ENCODE measurements around the gene CGB5. TPM values are rescaled to one million over a fixed set of nuclear protein-coding genes. Genes with fewer than 3 reads are reported as not detected.
A peak's percentile ranks its signal among the peaks of the same experiment; 100 is the strongest.
"Not testable (repeated sequence)": the region's sequence is repeated elsewhere in the genome, so short reads cannot be mapped to it uniquely, and the experiment has no call there.

The CGB5 gene
- not detected for total RNA-seq
- long read RNA-seq: 0 reads

DNA sequence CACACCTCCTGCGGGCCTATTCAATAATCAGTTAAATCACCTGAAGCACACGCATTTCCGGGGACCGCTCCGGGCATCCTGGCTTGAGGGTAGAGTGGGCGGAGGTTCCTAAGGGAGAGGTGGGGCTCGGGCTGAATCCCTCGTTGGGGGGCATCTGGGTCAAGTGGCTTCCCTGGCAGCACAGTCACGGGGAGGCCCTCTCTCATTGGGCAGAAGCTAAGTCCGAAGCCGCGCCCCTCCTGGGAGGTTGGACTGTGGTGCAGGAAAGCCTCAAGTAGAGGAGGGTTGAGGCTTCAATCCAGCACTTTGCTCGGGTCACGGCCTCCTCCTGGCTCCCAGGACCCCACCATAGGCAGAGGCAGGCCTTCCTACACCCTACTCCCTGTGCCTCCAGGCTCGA, at the start of gene CGB5:
TSS of gene CGB5 (plus strand) at position 301 of the 400 bp plus-strand sequence. CDS start 362 bp downstream, outside the sequence.
- ATAC-seq; intact Hi-C loops (cut with DNase I); DNase-seq (ENCODE audit: missing footprints): not testable (repeated sequence)

DNA sequence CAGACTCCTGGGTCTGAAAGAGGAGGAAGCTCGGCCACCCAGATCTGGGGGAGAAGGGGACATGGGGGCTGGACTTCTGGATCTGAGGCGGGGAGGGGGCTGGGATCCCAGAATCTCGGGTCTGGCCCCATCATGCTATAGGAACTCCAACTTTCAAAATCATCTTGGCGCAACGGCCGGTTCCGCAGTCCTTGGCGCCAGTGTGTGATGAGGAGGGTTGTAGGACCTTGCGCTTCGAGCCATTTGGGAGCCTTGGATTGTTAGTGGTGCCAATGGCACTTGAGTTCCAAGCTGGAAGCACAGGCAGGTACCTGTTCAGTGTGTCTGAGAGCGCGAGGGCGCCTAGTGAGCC, 49.6 kb upstream of the CGB5 start:
- intact Hi-C loops (cut with DNase I): no loop called here
- no peak for ATAC-seq
- no peak for DNase-seq (ENCODE audit: missing footprints)

DNA sequence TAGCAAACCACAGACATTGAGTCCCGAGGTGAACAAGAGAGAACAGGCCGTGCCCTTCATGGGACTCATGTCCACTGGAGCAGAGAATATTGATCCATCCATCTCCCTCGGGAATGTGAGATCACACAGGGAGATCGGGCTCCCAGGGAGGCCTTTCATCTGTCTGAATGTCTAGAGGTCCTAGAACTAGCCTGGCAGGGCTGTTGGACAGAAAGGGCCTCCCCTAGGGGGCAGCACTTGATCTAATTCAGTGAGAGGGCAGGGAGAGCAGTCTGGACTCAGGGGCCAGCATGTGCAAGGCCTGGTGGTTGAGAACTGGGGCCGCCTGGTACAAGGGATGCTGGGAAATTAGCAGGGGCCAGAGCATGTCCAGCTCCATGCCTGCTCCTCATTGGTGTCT, 45.7 kb upstream of the CGB5 start:
- no peak for ATAC-seq
- intact Hi-C loops (cut with DNase I): no loop called here
- no peak for DNase-seq (ENCODE audit: missing footprints)

DNA sequence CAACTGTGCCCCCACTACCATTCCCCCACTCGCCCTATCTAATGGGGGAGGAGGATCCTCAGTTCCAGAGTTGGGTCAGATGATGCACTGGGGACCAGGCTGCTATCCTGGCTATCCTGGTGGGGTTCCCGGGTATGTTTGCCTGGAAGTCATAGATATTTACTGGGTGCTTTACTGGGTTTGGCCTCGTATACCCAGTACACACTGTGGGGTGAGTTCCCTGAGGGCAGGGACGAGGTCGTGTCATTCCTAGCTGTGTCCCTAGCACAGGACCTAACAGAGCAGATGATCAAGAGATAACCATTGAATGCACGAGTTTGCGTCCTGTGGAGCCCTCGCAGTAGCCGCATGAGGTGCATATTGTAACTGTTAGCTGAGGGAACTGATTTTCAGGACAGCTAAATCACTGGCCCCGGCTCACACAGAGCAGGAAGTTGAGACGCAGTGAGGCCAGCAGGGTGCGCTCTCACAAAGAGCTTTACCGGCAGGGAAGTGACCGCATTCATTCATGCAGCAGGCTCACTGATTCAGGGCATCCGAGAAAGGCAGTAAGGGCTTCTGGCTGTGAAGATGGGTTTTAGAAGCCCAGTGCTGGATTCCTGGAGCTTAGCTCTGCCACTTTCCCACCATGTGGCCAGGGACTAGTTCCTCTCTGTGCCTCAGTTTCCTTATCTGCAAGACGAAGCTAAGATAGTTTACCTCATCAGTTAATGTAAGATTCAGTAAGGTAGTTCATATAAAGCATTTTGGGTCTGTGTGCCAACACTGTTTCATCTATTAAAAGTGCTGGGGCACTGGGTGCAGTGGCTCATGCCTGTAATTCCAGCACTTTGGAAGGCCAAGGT, 43.9 kb upstream of the CGB5 start:
- intact Hi-C loops (cut with DNase I): no loop called here
- DNase-seq (ENCODE audit: missing footprints) (no peak), ATAC-seq (peak; percentile 54)

DNA sequence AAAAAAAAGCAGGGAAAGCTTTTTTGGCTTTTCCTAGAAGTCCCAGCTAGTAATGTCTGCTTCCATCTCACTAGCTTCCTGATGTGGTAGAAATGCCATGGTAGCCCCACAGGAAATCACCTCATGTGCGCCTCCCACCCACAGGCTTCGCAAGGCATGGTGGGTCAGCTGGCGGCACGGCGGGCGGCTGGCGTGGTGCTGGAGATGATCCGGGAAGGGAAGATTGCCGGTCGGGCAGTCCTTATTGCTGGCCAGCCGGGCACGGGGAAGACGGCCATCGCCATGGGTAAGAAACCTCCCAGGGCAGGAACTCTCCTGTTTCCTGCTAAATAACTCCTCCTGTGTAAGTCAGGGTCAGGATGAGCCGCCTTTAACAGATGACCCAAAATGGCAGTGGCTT, 39.5 kb upstream of the CGB5 start:
- DNase-seq (ENCODE audit: missing footprints): no peak
- intact Hi-C loops (cut with DNase I): no loop called here

DNA sequence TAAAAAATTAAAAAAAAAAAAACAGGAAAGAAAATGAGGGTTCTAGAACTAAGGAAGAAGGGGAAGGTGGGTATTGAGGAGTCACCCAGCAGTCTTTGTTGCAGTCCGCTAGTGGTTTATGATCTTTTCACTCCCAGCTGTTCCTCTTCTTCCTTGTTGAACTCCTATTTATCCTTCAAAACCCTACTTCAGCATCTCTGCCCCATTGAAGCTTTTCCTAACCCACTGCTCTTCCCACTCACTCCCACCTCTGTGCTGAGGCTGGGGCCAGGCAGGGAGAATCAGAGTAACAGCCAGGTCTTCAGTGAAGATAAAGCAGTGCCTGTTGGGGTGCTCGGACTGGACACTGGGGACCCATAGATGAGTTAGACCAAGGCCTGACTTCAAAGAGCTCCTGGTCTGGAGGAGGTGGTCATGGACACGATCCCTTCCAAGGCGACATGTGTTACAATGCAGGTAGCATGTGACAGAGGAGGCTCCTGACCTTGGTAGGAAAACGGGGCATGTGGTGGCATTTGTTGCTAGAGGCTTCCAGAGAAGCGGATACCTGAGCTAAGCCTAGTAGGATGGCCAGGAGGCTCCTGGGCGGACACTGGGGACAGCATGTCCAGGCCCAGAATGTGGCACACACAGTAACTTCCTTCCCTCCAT, 38.6 kb upstream of the CGB5 start:
- DNase-seq (ENCODE audit: missing footprints) (no peak), ATAC-seq (no peak)
- intact Hi-C loops (cut with DNase I): no loop called here

More for the DNA sequence above, 39.5 kb upstream of the CGB5 start:
- no peak for ATAC-seq

DNA sequence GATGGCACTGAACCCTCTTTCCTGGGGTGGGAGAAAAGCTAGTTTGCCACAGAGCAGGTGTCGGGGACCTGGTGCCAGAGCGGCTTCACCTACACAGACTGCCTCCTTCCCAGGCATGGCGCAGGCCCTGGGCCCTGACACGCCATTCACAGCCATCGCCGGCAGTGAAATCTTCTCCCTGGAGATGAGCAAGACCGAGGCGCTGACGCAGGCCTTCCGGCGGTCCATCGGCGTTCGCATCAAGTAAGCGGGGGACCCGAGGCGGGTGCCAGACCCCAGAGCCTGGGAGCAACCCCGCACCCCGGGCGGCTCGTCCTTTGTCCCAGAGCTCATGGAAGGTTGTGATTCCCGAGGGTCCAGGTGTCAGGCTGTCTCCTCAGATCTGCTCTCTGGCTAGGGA, 36.7 kb upstream of the CGB5 start:
- no peak for ATAC-seq
- no peak for DNase-seq (ENCODE audit: missing footprints)
- intact Hi-C loops (cut with DNase I): no loop called here

DNA sequence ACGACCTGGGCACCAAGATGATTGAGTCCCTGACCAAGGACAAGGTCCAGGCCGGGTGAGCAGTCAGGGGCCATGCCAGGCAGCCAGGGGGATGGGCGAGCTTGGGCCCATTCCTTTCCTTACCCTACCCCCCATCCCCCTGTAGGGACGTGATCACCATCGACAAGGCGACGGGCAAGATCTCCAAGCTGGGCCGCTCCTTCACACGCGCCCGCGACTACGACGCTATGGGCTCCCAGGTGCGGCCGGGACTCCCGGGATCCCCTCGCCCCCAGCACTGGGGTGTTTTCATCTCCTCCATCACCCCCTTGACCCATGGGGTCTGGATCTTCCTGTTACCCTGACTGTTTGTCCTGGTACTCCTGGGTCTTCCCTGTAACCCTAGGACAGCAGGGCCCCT, 33.8 kb upstream of the CGB5 start:
- no peak for ATAC-seq
- intact Hi-C loops (cut with DNase I): no loop called here
- DNase-seq (ENCODE audit: missing footprints): no peak

DNA sequence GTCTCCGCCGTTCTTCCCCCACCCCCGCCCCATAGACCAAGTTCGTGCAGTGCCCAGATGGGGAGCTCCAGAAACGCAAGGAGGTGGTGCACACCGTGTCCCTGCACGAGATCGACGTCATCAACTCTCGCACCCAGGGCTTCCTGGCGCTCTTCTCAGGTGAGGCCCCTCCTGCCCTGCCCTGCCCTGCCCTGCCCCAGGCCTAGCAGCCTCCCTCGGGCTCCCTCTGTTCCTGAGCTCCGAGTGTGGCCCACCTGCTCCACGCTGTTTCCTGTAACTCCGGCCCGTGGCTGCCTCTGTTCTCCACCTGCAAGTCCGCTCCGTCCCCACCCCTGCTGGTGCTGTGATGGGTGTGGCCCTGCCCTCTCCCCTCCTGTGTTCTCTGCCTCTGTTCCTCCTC, 33.2 kb upstream of the CGB5 start:
- DNase-seq (ENCODE audit: missing footprints) (no peak), ATAC-seq (no peak)
- intact Hi-C loops (cut with DNase I): no loop called here

DNA sequence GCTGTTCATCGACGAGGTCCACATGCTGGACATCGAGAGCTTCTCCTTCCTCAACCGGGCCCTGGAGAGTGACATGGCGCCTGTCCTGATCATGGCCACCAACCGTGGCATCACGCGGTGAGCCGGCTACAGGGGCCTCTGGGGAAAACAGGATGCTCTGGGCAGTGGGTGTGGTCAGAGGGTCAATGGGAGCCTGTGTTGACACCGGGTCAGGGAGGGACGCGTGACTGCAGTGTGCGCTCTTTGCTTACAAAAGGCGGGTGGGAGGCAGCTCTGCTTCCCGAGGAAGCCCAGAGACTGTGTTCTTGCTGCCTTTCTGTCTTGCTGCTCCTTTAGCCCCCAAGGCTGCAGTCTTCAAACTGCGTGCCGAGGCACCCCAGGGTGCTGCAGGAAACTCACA, 32.5 kb upstream of the CGB5 start:
- DNase-seq (ENCODE audit: missing footprints) (no peak), ATAC-seq (no peak)
- intact Hi-C loops (cut with DNase I): no loop called here

DNA sequence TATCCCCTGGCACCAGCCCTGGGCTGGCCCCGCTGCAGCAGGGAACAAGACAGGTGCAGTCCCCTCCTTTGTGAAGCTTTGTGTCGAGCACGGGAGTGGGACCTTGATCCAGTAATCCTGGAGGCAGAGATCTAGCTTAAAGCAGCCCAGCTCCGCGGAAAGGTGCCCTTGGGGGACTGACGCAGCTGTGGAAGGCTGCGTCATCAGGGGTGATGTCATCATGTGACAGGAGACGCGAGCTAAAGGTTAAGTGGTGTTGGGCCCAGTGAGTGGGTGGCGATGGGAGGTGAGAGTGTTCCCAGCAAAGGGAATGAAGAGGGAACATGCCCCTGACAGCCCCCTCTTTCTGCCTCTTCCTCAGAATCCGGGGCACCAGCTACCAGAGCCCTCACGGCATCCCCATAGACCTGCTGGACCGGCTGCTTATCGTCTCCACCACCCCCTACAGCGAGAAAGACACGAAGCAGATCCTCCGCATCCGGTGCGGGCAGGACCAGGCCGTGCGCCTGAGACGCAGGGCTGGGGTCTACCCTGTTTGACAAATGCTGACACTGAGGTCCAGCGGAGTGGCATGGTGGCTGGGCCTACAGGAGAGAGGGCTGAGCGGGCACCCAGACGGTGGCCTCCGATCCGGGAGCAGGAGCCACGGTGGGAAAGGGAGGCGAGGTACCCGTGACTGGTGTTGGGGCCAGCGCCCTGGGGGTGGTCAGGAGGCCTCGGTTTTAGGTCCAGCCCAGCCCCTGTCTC, 29.4 kb upstream of the CGB5 start:
- intact Hi-C loops (cut with DNase I): no loop called here
- DNase-seq (ENCODE audit: missing footprints): no peak

DNA sequence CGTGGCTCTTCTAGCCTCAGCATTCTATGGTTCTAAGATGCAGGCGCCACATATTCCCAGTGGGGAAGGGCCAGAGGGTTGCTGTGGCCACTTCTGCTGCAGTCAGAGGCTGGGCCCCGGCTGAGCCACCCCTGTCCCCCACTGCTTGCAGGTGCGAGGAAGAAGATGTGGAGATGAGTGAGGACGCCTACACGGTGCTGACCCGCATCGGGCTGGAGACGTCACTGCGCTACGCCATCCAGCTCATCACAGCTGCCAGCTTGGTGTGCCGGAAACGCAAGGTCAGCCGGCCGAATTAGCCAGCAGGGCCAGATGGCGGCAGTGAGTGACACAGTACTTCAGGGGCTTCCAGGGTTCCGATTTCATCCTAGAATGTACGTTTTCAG, 28.8 kb upstream of the CGB5 start:
- intact Hi-C loops (cut with DNase I): loop anchor here (5.0 kb wide), 1 partner anchor 72 kb away; the partner anchor contains the start of gene SNRNP70
- ATAC-seq: no peak
- no peak for DNase-seq (ENCODE audit: missing footprints)

More for the DNA sequence above, 29.4 kb upstream of the CGB5 start:
- no peak for ATAC-seq

DNA sequence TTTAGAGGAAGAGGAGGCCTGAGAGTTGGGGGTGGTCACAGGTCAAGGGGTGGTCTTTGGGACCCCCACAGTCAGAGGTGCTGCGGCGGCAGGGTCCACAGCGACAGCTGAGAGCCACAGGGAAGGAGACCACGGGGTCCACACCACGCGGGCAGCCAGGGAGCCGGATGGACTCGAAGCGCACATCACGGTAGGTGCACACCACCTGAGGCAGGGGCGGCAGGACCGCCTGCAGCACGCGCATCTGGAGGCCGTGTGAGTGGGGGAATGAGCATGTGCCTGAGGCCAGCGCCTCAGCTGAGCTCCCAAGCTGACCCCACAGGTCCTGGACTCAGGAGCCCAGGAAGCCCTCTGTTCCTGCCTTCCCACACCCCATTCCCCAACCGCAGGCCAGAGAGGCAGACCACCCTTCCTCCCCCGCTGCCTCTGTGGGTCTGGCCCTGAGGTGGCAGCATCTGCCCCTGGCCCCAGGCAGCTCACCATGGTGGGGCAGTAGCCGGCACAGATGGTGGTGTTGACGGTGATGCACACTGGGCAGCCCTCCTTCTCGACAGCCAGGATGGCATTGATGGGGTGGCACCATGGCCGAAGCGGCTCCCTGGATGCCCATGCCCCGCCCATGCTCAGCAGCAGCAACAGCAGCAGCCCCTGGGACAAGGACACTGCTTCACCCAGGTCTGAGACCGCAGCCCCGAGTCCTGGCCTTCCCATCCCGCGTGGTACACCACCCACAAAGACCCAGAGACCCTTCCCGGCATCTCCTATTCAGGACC, 27.4 kb upstream of the CGB5 start:
- DNase-seq (ENCODE audit: missing footprints) (no peak), ATAC-seq (no peak)
- intact Hi-C loops (cut with DNase I): loop anchor here (5.0 kb wide), 1 partner anchor 71 kb away; the partner anchor contains the start of gene SNRNP70

DNA sequence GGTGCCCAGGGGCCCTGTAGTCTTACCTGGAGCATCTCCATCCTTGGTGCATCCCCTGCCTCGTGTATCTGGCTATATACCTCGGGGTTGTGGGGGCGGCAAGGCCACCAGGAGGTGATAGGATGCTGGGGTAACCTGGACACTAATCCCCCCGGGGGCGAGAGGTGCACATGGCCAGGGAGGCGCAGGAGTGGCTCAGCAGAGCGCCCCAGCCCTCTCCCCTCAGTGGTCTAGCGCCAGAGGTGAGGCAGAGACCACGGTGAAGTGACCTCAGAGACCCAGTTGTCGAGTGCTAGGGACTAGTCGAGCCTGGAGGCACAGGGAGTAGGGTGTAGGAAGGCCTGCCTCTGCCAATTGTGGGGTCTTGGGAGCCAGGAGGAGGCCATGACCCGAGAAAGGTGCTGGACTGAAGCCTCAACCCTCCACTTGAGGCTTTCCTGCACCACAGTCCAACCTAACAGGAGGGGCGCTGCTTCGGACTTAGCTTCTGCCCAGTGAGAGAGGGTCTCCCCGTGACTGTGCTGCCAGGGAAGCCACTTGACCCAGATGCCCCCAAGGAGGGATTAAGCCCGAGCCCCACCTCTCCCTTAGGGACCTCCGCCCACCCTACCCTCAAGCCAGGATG, 26.5 kb upstream of the CGB5 start, which contains the start of gene LHB:
TSS of gene LHB (minus strand) at position 51 of the 625 bp plus-strand sequence. CDS start at position 41, 10 bp downstream.
- no peak for ATAC-seq
- DNase-seq (ENCODE audit: missing footprints): no peak
- intact Hi-C loops (cut with DNase I): loop anchor here (5.0 kb wide), 1 partner anchor 70 kb away; the partner anchor contains the start of gene SNRNP70

DNA sequence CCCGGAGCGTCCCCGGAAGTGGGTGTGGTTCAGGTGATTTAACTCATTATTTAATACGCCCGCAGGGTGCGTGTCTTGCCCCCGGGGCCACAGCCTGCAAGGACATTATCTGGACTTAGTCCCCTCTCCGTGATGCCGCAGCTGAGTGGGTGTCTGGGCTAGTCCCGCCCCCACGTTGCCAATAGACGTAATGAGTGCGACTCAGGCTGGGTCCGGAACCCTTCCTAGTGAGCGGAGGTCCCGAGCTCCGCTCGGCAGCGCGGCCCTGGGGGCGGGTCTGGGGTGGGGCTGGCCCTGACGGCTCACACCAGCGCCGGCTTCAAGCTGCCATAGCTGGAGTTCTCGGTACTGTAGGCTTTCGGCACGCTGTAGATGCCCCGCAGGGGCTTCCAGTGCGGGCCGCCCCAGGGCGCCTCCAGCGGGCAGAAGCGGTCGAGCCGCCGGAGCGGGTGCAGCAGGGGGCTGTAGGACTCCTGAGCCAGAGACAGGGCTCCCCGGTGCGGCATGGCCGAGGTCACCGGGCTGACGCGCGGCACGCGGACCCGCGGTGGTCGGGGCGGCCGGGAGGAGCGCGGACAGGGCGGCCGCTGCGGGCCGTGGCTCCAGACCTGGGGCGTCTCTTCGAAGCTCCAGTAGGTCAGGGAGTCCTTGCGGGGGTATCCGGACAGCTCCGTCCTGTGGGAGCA, 25.8 kb upstream of the CGB5 start:
- ATAC-seq (peak; percentile 57), DNase-seq (ENCODE audit: missing footprints) (no peak)

DNA sequence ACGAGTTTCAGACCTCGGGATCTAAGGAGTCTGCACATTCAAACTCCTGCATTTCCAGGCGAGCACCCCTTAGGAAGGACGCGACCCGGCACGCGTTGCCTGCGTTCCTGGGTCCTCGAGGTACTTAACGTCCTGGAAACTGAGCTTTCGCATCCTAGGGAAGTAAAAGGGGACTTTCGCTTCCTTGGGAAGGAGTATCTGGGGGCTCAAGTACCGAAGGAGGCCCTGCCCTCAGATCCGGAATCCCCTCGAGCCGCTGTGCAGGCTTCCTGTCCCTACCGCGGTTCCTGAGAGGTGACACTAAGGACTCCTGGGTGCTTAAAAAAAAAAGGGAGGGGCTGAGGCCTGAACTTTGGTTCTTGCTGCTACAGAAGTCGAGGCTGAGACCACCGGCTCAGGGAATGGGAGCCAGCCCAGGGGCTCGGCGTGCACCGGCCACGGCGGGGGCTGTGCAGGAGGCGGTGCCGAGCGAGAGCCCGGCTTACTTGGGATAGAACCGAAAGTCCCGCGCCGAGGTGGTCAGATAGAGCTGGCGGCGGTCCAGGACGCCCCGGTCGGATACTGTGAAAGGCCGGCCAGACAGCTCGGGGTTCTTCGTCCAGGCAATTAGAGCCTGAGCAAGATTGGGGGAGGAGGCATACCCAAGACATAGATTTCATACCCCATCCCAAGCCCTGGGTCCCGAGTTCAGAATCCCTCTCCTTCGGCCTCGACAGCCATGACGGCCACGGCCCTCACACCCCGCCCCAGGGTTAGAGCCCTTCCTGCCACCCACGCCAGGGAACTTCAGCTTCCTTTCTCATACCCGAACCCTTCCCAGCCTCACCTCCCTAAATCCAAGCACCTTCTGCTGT, 25.0 kb upstream of the CGB5 start:
- not testable (repeated sequence) for DNase-seq (ENCODE audit: missing footprints); ATAC-seq
- intact Hi-C loops (cut with DNase I): loop anchor here (5.0 kb wide), 1 partner anchor 69 kb away; the partner anchor contains the start of gene SNRNP70

More for the DNA sequence above, 25.8 kb upstream of the CGB5 start:
- intact Hi-C loops (cut with DNase I): loop anchor here (5.0 kb wide), 1 partner anchor 69 kb away; the partner anchor contains the start of gene SNRNP70
